PC-9 (cell line): ENCODE measurements around the gene ANKDD1A. TPM values are rescaled to one million over a fixed set of nuclear protein-coding genes. Genes with fewer than 3 reads are reported as not detected.

ENCODE experiments used
- BruUV-seq: library from RNA; stranded (reverse); fragments of 400-500 nt; replicated peaks from 2 replicates; lab custom pipeline; 2021; lab: Mats Ljungman, UMichigan
- CTCF ChIA-PET: fragments of 300-600 bp; sonication (Branson Sonifier 250); formaldehyde crosslinking; loops from one replicate; lab custom pipeline; 2022; ENCODE audit warnings: antibody characterized with exemption; lab: Charles Lee
- POLR2A ChIA-PET: fragments of 300-600 bp; sonication (Branson Sonifier 250); formaldehyde crosslinking; loops from one replicate; lab custom pipeline; 2022; ENCODE audit warnings: antibody characterized with exemption; ENCODE audit not compliant: unreplicated experiment; lab: Charles Lee
- DNase-seq, 2 experiments: peaks; one replicate each; pipeline versions ENCODE4 v3.0.0 to v3.0.0-alpha.2; 2015 to 2022; ENCODE audit warnings: mixed read lengths in 1 of 2
- H2AFZ ChIP-seq: fragments of 200-600 bp; sonication (generic); 2 replicates; pipeline ENCODE4 v1.8.1; 2017; ENCODE audit warnings: antibody characterized with exemption
- H3F3A ChIP-seq: fragments of 200-600 bp; sonication (generic); 2 replicates; pipeline ENCODE4 v1.8.1; 2017; ENCODE audit warnings: antibody characterized with exemption, mild to moderate bottlenecking, low read depth; ENCODE audit not compliant: insufficient read depth
- H3K27ac ChIP-seq: fragments of 200-600 bp; sonication (generic); 2 replicates; pipeline ENCODE4 v1.6.1; 2016; ENCODE audit warnings: mixed run types
- H3K27me3 ChIP-seq: fragments of 200-600 bp; sonication (generic); 2 replicates; pipeline ENCODE4 v1.6.1; 2016; ENCODE audit warnings: low read depth, mixed run types; ENCODE audit not compliant: insufficient read depth
- H3K36me3 ChIP-seq: fragments of 200-600 bp; sonication (generic); 2 replicates; pipeline ENCODE4 v1.6.1; 2016; ENCODE audit warnings: low read depth, mixed run types
- H3K4me1 ChIP-seq: fragments of 200-600 bp; sonication (generic); replicated peaks from 2 replicates; pipeline ENCODE4 v1.6.1; 2016; ENCODE audit warnings: mixed run types; ENCODE audit not compliant: insufficient read depth
- H3K4me2 ChIP-seq: fragments of 200-600 bp; sonication (generic); 2 replicates; pipeline ENCODE4 v1.6.1; 2017; ENCODE audit warnings: mixed run types
- H3K4me3 ChIP-seq: fragments of 200-600 bp; sonication (generic); 2 replicates; pipeline ENCODE4 v1.6.1; 2016; ENCODE audit warnings: mixed run types
- H3K79me2 ChIP-seq: fragments of 200-600 bp; sonication (generic); 2 replicates; pipeline ENCODE4 v1.6.1; 2017; ENCODE audit warnings: low read depth, mixed run types
- H3K9me2 ChIP-seq: fragments of 200-600 bp; sonication (generic); 2 replicates; pipeline ENCODE4 v1.8.1; 2017; ENCODE audit warnings: mild to moderate bottlenecking; ENCODE audit not compliant: insufficient read depth
- H3K9me3 ChIP-seq: fragments of 200-600 bp; sonication (generic); 2 replicates; pipeline ENCODE4 v1.8.1; 2016; ENCODE audit warnings: low read depth; ENCODE audit not compliant: insufficient read depth
- H4K20me1 ChIP-seq: fragments of 200-600 bp; sonication (generic); 2 replicates; pipeline ENCODE4 v1.8.1; 2017; ENCODE audit not compliant: insufficient read depth
- CTCF ChIP-seq: fragments of 200-600 bp; sonication (generic); conservative IDR thresholded peaks from 2 replicates; pipeline ENCODE4 v1.6.1; 2017; ENCODE audit warnings: mixed run types, antibody characterized with exemption, mild to moderate bottlenecking, moderate library complexity
- EZH2 ChIP-seq: fragments of 200-600 bp; sonication (generic); IDR thresholded peaks from 2 replicates; pipeline ENCODE4 v1.8.0; 2017; ENCODE audit warnings: antibody characterized with exemption, low read depth
- intact Hi-C: fragments of 100-400 bp; cut with micrococcal nuclease; formaldehyde crosslinking; loops from one replicate; pipeline ENCODE4 v1.10.0; 2022; ENCODE audit not compliant: unreplicated experiment
- total RNA-seq: library from RNA; stranded (reverse); gene quantifications from 2 replicates; pipeline ENCODE4 v1.2.3, GENCODE V29; 2021

Gene ANKDD1A
- total RNA-seq, 1 experiment from 2014 or later, result 14.2 TPM

GRCh38 chr15:64891561-64891960 lies 20.1 kb upstream of the ANKDD1A start:
- TF ChIP-seq EZH2 (no peak), CTCF (no peak)
- no peak for DNase-seq
- H3K4me2 ChIP-seq, result no peak overlapping the region
- peaks cover 3% of the 10 kb centered on the region; the same call in 1 of the 2 replicates for H3F3A ChIP-seq
- ChIA-PET POLR2A (no interaction called here), CTCF (no interaction called here)
- no peak overlapping the region for H2AFZ ChIP-seq
- H3K27ac ChIP-seq, result no peak overlapping the region
- H4K20me1 ChIP-seq, result no peaks in the 10 kb centered on the region
- no peaks in the 10 kb centered on the region for H3K9me2 ChIP-seq
- no peaks in the 10 kb centered on the region for H3K9me3 ChIP-seq
- no peaks in the 10 kb centered on the region for H3K27me3 ChIP-seq
- no peaks in the 10 kb centered on the region for H3K36me3 ChIP-seq
- peaks cover 20% of the 10 kb centered on the region for H3K4me1 ChIP-seq
- H3K4me3 ChIP-seq, result no peak overlapping the region
- intact Hi-C loops, result no loop called here
- no TSS peak for BruUV-seq
- H3K79me2 ChIP-seq, result no peaks in the 10 kb centered on the region

GRCh38 chr15:64892847-64893403 lies 18.8 kb upstream of the ANKDD1A start:
- BruUV-seq, result no TSS peak
- Histone ChIP-seq H4K20me1 (no peaks in the 10 kb centered on the region), H3K36me3 (no peaks in the 10 kb centered on the region), H3K4me1 (peaks cover 34% of the 10 kb centered on the region), H3F3A (peaks cover 8% of the 10 kb centered on the region; the same call in 1 of the 2 replicates), H3K4me2 (no peak overlapping the region), H2AFZ (no peak overlapping the region), H3K9me3 (no peaks in the 10 kb centered on the region), H3K9me2 (no peaks in the 10 kb centered on the region), H3K79me2 (no peaks in the 10 kb centered on the region), H3K27ac (no peak overlapping the region), H3K4me3 (no peak overlapping the region), H3K27me3 (no peaks in the 10 kb centered on the region)
- no peak for DNase-seq
- CTCF ChIA-PET, result no interaction called here
- POLR2A ChIA-PET, result no interaction called here
- TF ChIP-seq EZH2 (no peak), CTCF (no peak)
- intact Hi-C loops, result no loop called here

GRCh38 chr15:64893481-64894394 lies 18.0 kb upstream of the ANKDD1A start:
- peak overlapping the region; percentile 77 for H3K4me2 ChIP-seq
- intact Hi-C loops, result loop anchor here (2.0 kb wide), 2 partner anchors 45 to 53 kb away; partner anchors contain the start of gene PLEKHO2
- BruUV-seq, result TSS peak; percentile 88
- no peaks in the 10 kb centered on the region for H4K20me1 ChIP-seq
- no peak for TF ChIP-seq EZH2
- no peak for TF ChIP-seq CTCF
- H3K79me2 ChIP-seq, result no peaks in the 10 kb centered on the region
- H3K9me2 ChIP-seq, result no peaks in the 10 kb centered on the region
- H3F3A ChIP-seq, result peaks cover 11% of the 10 kb centered on the region; the same call in 1 of the 2 replicates
- no peaks in the 10 kb centered on the region for H3K9me3 ChIP-seq
- ChIA-PET POLR2A (interaction anchor here (0.5 to 0.9 kb wide), 6 partner anchors 19 to 411 kb away, joined by 3 to 8 read pairs (median 4); partner anchors contain the start of gene RNU5B-1), CTCF (interaction anchor here (0.6 kb wide), 1 partner anchor 495 kb away, joined by 7 read pairs; no protein-coding TSS in a partner anchor)
- H3K27me3 ChIP-seq, result no peaks in the 10 kb centered on the region
- peak overlapping the region; percentile 52; the same call in 1 of the 2 replicates for H3K4me3 ChIP-seq
- peak overlapping the region; percentile 77 for H2AFZ ChIP-seq
- H3K4me1 ChIP-seq, result peaks cover 40% of the 10 kb centered on the region
- no peaks in the 10 kb centered on the region for H3K36me3 ChIP-seq
- H3K27ac ChIP-seq, result peak overlapping the region; percentile 71
- peak; percentile 91 to 98 for DNase-seq
